GM12875 (cell line): ENCODE measurements around the gene RNF145.

ENCODE experiments used
- H3K4me3 ChIP-seq: one replicate; pipeline ENCODE4 v1.5.1; 2011; ENCODE audit warnings: low read depth, low read length, control low read depth
- CTCF ChIP-seq: IDR thresholded peaks from 2 replicates; pipeline ENCODE4 v1.5.1; 2011; ENCODE audit warnings: low read depth, mild to moderate bottlenecking, control low read depth, inconsistent platforms, low read length, moderate library complexity, borderline replicate concordance; ENCODE audit not compliant: insufficient read depth

Gene RNF145

GRCh38 chr5:159203351-159203750 is 6.0 kb downstream of the RNF145 start:
- H3K4me3 ChIP-seq: no peak overlapping the region
- no peak for TF ChIP-seq CTCF

- no peak for TF ChIP-seq CTCF
- H3K4me3 ChIP-seq: no peak overlapping the region
These were observed 7.2 kb downstream of the RNF145 start for GRCh38 chr5:159202151-159202550.

GRCh38 chr5:159199780-159200179 is 9.6 kb downstream of the RNF145 start:
- H3K4me3 ChIP-seq: no peak overlapping the region
- no peak for TF ChIP-seq CTCF

GRCh38 chr5:159199225-159199624 is 10.1 kb downstream of the RNF145 start:
- no peak for TF ChIP-seq CTCF
- no peak overlapping the region for H3K4me3 ChIP-seq

- no peak for TF ChIP-seq CTCF
- H3K4me3 ChIP-seq: no peak overlapping the region
These were observed 11.0 kb downstream of the RNF145 start for GRCh38 chr5:159198063-159199036.

GRCh38 chr5:159195775-159196174 is 13.6 kb downstream of the RNF145 start:
- no peak overlapping the region for H3K4me3 ChIP-seq
- no peak for TF ChIP-seq CTCF

- no peak for TF ChIP-seq CTCF
- no peak overlapping the region for H3K4me3 ChIP-seq
These were observed 19.2 kb downstream of the RNF145 start for GRCh38 chr5:159190170-159190569.
